Measurements from ENCODE around the gene THAP7.

GRCh38 chr22:20981787-20982562 lies 19.9 kb downstream of the THAP7 start, which contains the start of gene LZTR1:
- TF ChIP-seq CTCF (IDR thresholded peaks at IDR 0.05; ENCODE audit: low read depth, low read length) (peak; percentile 64), EZH2phosphoT487 (IDR thresholded peaks at IDR 0.05; ENCODE audit: low read depth) (no peak)
